Breast epithelium (tissue), 3 donors: Measurements from ENCODE around the gene ACTN2.

Source experiments
- POLR2A ChIP-seq: fragments of 450-650 bp; IDR thresholded peaks from one replicate; pipeline ENCODE4 v1.6.1; 2016; ENCODE audit warnings: antibody characterized with exemption, mild to moderate bottlenecking, moderate library complexity
- POLR2AphosphoS5 ChIP-seq, 3 donors: sonication (generic); formaldehyde crosslinking; IDR thresholded peaks; one replicate each; pipeline ENCODE4 v1.6.1; 2017; ENCODE audit warnings: antibody characterized with exemption in 3 of 3
- TF ChIP-seq, protein P1 (sequence below), 3 donors: fragments of 450-650 bp; IDR thresholded peaks; one replicate each; pipeline ENCODE4 v1.5.1; 2016 to 2017; ENCODE audit warnings: antibody characterized with exemption in 3 of 3, mild to moderate bottlenecking in 3 of 3, moderate library complexity in 3 of 3

DNA sequence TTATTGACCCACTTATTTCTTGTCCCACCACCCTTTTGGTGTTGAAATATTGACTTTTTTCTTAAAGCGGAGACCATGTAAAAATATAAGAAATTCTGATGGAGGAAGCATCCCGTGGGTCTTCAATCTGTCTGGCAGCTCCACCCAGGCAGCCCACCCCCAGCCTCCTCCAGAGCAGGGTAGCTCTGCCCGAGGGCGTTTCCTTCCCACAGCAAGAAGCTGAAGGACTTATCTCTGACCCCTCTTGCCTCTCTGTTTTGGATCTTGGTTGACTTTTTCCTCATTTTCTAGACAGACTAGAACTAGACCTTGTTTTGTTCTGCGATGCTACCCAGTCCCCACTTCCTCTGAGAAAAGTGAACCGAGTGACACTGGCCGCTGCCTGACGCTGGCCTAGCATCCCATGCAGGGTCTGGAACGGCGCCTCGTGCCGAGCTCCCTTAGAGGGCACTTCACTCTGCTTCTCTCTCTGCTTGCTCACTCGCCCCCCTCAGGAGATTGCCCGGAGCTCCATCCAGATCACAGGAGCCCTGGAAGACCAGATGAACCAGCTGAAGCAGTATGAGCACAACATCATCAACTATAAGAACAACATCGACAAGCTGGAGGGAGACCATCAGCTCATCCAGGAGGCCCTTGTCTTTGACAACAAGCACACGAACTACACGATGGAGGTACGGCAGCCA lies 68.4 kb downstream of the ACTN2 start:
- TF ChIP-seq, protein P1, sequence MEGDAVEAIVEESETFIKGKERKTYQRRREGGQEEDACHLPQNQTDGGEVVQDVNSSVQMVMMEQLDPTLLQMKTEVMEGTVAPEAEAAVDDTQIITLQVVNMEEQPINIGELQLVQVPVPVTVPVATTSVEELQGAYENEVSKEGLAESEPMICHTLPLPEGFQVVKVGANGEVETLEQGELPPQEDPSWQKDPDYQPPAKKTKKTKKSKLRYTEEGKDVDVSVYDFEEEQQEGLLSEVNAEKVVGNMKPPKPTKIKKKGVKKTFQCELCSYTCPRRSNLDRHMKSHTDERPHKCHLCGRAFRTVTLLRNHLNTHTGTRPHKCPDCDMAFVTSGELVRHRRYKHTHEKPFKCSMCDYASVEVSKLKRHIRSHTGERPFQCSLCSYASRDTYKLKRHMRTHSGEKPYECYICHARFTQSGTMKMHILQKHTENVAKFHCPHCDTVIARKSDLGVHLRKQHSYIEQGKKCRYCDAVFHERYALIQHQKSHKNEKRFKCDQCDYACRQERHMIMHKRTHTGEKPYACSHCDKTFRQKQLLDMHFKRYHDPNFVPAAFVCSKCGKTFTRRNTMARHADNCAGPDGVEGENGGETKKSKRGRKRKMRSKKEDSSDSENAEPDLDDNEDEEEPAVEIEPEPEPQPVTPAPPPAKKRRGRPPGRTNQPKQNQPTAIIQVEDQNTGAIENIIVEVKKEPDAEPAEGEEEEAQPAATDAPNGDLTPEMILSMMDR (IDR thresholded peaks at IDR 0.05), result no peak
- TF ChIP-seq POLR2A (no peak), POLR2AphosphoS5 (IDR thresholded peaks at IDR 0.05) (no peak)
